GM19324 (cell line): ENCODE results near the gene SUV39H1.

Source experiments
- ATAC-seq: cut with Tn5 transposase; IDR thresholded peaks from one replicate; pipeline ENCODE4 v1.9.1; 2021; ENCODE audit warnings: mild to moderate bottlenecking, moderate library complexity; ENCODE audit not compliant: unreplicated experiment, low FRiP score

The SUV39H1 gene

DNA sequence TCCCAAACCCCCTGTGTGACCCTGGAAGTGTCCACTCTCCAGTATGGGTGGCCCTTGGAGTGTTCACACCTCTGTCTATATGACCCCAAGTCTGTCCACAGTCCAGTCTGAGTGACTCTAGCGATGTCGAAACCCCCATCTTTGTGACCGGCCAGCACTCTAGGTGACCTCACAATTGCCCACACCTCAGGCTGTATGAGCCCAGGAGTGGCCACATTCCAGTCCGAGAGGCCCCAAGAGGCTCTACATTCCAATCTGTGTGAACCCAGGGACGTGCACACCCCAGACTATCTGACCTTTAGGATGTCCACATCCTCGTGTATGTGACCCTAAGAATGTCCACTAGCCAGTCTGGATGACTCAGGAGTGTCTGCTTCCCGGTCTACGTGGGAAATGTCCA, 57.7 kb downstream of the SUV39H1 start:
- ATAC-seq, result no peak
